Measurements from ENCODE around the gene VIPAS39. TPM values are rescaled to one million over a fixed set of nuclear protein-coding genes. Genes with fewer than 3 reads are reported as not detected.

Gene VIPAS39
- polyA plus RNA-seq, 1 donor (not counting 4 experiments of a cell fraction or from before 2014, with no cell fraction given), result 24.5 TPM

- Histone ChIP-seq H3K36me3 (ENCODE audit: control insufficient read depth in 2 of 2, extremely low read depth in 1 of 2, insufficient read depth in 2 of 2, low read length in 2 of 2) (no peaks in the 10 kb centered on the region), H3K27me3 (ENCODE audit: control insufficient read depth, extremely low read depth, insufficient read depth, low read length) (no peaks in the 10 kb centered on the region), H3K4me1 (ENCODE audit: control insufficient read depth, extremely low read depth, insufficient read depth, low read length) (no peaks in the 10 kb centered on the region), H4K20me1 (ENCODE audit: control insufficient read depth, extremely low read depth, insufficient read depth, low read length) (no peaks in the 10 kb centered on the region), H3K4me2 (ENCODE audit: control insufficient read depth, extremely low read depth, insufficient read depth, low read depth, low read length) (no peak overlapping the region), H3K9me3 (ENCODE audit: control insufficient read depth, low read depth, low read length) (no peaks in the 10 kb centered on the region), H3K27ac (ENCODE audit: control insufficient read depth, insufficient read depth, low read length) (no peak overlapping the region), H3K4me3 (ENCODE audit: control insufficient read depth in 2 of 3, extremely low read depth in 1 of 3, insufficient read depth in 2 of 3, low read depth in 1 of 3, low read length in 3 of 3) (no peak overlapping the region), H3K9me1 (ENCODE audit: control insufficient read depth, extremely low read depth, insufficient read depth, low read length) (no peaks in the 10 kb centered on the region), H3K9ac (ENCODE audit: control insufficient read depth, extremely low read depth, insufficient read depth, low read length) (no peak overlapping the region), H3K79me2 (ENCODE audit: control insufficient read depth, insufficient read depth, low read length) (no peaks in the 10 kb centered on the region), H2AFZ (ENCODE audit: control insufficient read depth, low read length) (no peak overlapping the region)
- DNase-seq (ENCODE audit: low read depth, low spot score) (no peak), FAIRE-seq (no peak)
- no peak for TF ChIP-seq EZH2 (IDR thresholded peaks at IDR 0.05; ENCODE audit: low read length)
- no peak for TF ChIP-seq CTCF (optimal IDR thresholded peaks at IDR 0.05 in 1 of 3, IDR thresholded peaks at IDR 0.05 in 1 of 3, conservative IDR thresholded peaks at IDR 0.05 in 1 of 3; ENCODE audit: extremely low read depth in 1 of 3, insufficient read depth in 2 of 3, low read length in 3 of 3)
- dilution Hi-C loops (cut with MboI; ENCODE audit: extremely low pct_ligation_motif_present, low sequenced_read_pairs), result no loop called here
These were observed 27.9 kb upstream of the VIPAS39 start for GRCh38 chr14:77485256-77485655.

GRCh38 chr14:77482422-77482821, 25.0 kb upstream of the VIPAS39 start:
- H2AFZ ChIP-seq (ENCODE audit: control insufficient read depth, low read length), result no peak overlapping the region
- no peaks in the 10 kb centered on the region for H4K20me1 ChIP-seq (ENCODE audit: control insufficient read depth, extremely low read depth, insufficient read depth, low read length)
- H3K4me1 ChIP-seq (ENCODE audit: control insufficient read depth, extremely low read depth, insufficient read depth, low read length), result no peaks in the 10 kb centered on the region
- no peak overlapping the region for H3K9ac ChIP-seq (ENCODE audit: control insufficient read depth, extremely low read depth, insufficient read depth, low read length)
- TF ChIP-seq CTCF (optimal IDR thresholded peaks at IDR 0.05 in 1 of 3, IDR thresholded peaks at IDR 0.05 in 1 of 3, conservative IDR thresholded peaks at IDR 0.05 in 1 of 3; ENCODE audit: extremely low read depth in 1 of 3, insufficient read depth in 2 of 3, low read length in 3 of 3) (no peak), EZH2 (IDR thresholded peaks at IDR 0.05; ENCODE audit: low read length) (no peak)
- DNase-seq (ENCODE audit: low read depth, low spot score) (no peak), FAIRE-seq (no peak)
- dilution Hi-C loops (cut with MboI; ENCODE audit: extremely low pct_ligation_motif_present, low sequenced_read_pairs), result no loop called here
- no peaks in the 10 kb centered on the region for H3K9me1 ChIP-seq (ENCODE audit: control insufficient read depth, extremely low read depth, insufficient read depth, low read length)
- H3K9me3 ChIP-seq (ENCODE audit: control insufficient read depth, low read depth, low read length), result no peaks in the 10 kb centered on the region
- H3K4me3 ChIP-seq (ENCODE audit: control insufficient read depth in 2 of 3, extremely low read depth in 1 of 3, insufficient read depth in 2 of 3, low read depth in 1 of 3, low read length in 3 of 3), result no peak overlapping the region
- no peaks in the 10 kb centered on the region for H3K27me3 ChIP-seq (ENCODE audit: control insufficient read depth, extremely low read depth, insufficient read depth, low read length)
- no peaks in the 10 kb centered on the region for H3K36me3 ChIP-seq (ENCODE audit: control insufficient read depth in 2 of 2, extremely low read depth in 1 of 2, insufficient read depth in 2 of 2, low read length in 2 of 2)
- no peak overlapping the region for H3K4me2 ChIP-seq (ENCODE audit: control insufficient read depth, extremely low read depth, insufficient read depth, low read depth, low read length)
- H3K79me2 ChIP-seq (ENCODE audit: control insufficient read depth, insufficient read depth, low read length), result no peaks in the 10 kb centered on the region
- H3K27ac ChIP-seq (ENCODE audit: control insufficient read depth, insufficient read depth, low read length), result no peak overlapping the region

All from keratinocyte (primary cell).